HG02610 (cell line): ENCODE results near the gene IL17RE.

Experiments used
- ATAC-seq: cut with Tn5 transposase; IDR thresholded peaks from one replicate; pipeline ENCODE4 v1.9.1; 2021; ENCODE audit warnings: mild to moderate bottlenecking, moderate library complexity; ENCODE audit not compliant: unreplicated experiment

IL17RE gene

GRCh38 chr3:9901967-9902366, 681 bp upstream of the IL17RE start:
- no peak for ATAC-seq

- ATAC-seq, result no peak
These were observed 583 bp downstream of the IL17RE start for GRCh38 chr3:9903238-9903624.

- no peak for ATAC-seq
These were observed 1.3 kb downstream of the IL17RE start for GRCh38 chr3:9903904-9904303.

GRCh38 chr3:9906480-9906879, 3.8 kb downstream of the IL17RE start:
- ATAC-seq, result no peak

GRCh38 chr3:9908286-9908685, 5.6 kb downstream of the IL17RE start:
- no peak for ATAC-seq

- no peak for ATAC-seq
These were observed 6.8 kb downstream of the IL17RE start for GRCh38 chr3:9909221-9910013.

- ATAC-seq, result no peak
These were observed 9.2 kb downstream of the IL17RE start for GRCh38 chr3:9911863-9912262.

- ATAC-seq, result no peak
These were observed 9.8 kb downstream of the IL17RE start for GRCh38 chr3:9912294-9912935.

- no peak for ATAC-seq
These were observed 11.0 kb downstream of the IL17RE start for GRCh38 chr3:9913601-9914000.

- ATAC-seq, result no peak
These were observed 11.4 kb downstream of the IL17RE start for GRCh38 chr3:9914011-9914410.

- no peak for ATAC-seq
These were observed 12.1 kb downstream of the IL17RE start for GRCh38 chr3:9914559-9915253.

GRCh38 chr3:9915254-9916141, 12.8 kb downstream of the IL17RE start:
- no peak for ATAC-seq

- no peak for ATAC-seq
These were observed 13.7 kb downstream of the IL17RE start for GRCh38 chr3:9916346-9916733.

GRCh38 chr3:9916734-9917680, 14.4 kb downstream of the IL17RE start, which contains the start of gene IL17RC:
Gene IL17RC, plus strand, starts transcription at chr3:9917098. Its CDS starts 218 bp downstream, at chr3:9917316.
- no peak for ATAC-seq

- ATAC-seq, result no peak
These were observed 15.2 kb downstream of the IL17RE start for GRCh38 chr3:9917820-9918219.

- ATAC-seq, result no peak
These were observed 15.8 kb downstream of the IL17RE start for GRCh38 chr3:9918261-9919038.

GRCh38 chr3:9928158-9928557, 25.5 kb downstream of the IL17RE start:
- ATAC-seq, result no peak

GRCh38 chr3:9930804-9931418, 28.3 kb downstream of the IL17RE start:
- no peak for ATAC-seq

GRCh38 chr3:9932535-9932842, 29.8 kb downstream of the IL17RE start:
- ATAC-seq, result no peak
